ENCODE data around the gene TBX1. TPM values are rescaled to one million over a fixed set of nuclear protein-coding genes. Genes with fewer than 3 reads are reported as not detected.

Gene TBX1
- under 1 TPM; 0.19 to 0.79 (median 0.30) TPM for polyA plus RNA-seq (ENCODE audit: insufficient read length in 4 of 4)

DNA sequence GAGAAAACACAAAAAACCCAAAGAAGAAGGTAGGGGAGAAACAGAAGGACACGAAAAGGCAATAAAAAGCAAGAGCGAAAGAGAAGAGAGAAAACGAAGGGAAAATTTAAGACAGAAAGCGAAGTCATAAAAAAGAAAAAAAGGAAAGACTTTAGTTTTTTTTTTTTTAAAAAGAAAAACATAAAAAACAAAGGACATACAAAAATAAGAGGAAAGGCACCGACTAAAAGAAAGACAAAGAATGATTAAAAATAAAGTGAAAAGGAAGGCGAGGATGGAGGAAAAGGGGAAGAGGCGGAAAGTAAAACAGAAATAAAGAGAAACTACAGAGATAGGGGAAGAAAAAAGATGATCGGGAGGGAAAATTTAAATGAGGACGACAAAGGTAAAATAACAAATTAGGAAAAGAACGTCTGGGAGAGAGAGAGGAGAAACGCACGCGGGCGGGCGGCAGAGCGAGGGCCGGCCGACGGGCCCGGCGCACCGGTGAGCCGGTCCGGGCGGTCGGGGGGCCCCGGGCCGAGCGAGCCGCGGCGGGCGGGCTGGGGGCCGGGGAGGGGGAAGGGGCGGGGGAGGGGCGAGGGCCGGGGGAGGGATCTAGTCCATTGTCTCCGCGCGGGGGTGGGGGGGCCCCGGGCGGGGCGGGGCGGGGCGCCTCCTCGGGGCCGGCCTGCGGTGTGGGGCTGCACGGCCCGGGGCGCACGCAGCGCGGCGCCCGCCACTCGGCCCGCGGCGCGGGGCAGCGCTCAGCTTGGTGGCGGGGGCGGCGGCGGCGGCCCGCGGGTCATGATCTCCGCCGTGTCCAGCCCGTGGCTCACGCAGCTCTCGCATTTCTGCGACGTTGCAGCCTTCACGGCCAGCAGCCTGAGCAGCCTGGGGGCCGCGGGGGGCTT is at the start of gene TBX1:
Gene TBX1, plus strand, starts transcription at position 721 of the 893 bp plus-strand sequence. Its CDS starts 66 bp downstream, at position 787.
- no peak for DNase-seq (ENCODE audit: low read depth in 4 of 4, low spot score in 3 of 4)

DNA sequence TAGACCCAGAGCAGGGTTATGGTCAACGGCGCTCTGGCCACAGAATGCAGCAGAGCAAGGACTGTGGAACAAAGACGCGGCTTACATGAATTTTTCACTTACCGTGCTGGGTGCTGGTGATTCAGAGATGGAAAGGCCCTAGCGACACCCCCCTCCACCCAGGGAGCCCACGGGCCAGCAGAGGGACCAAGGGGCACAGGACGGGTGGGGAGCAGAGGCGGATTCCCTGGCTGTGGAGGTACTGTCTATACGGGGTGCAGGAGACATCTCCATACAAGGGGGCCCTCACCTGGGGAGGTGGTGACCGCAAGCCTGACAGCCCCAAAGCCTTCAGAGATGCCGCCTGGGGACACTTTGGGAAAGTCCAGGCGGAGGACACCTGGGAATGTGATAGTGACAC is 47.3 kb upstream of the TBX1 start:
- DNase-seq (ENCODE audit: low read depth in 4 of 4, low spot score in 3 of 4), result no peak

DNA sequence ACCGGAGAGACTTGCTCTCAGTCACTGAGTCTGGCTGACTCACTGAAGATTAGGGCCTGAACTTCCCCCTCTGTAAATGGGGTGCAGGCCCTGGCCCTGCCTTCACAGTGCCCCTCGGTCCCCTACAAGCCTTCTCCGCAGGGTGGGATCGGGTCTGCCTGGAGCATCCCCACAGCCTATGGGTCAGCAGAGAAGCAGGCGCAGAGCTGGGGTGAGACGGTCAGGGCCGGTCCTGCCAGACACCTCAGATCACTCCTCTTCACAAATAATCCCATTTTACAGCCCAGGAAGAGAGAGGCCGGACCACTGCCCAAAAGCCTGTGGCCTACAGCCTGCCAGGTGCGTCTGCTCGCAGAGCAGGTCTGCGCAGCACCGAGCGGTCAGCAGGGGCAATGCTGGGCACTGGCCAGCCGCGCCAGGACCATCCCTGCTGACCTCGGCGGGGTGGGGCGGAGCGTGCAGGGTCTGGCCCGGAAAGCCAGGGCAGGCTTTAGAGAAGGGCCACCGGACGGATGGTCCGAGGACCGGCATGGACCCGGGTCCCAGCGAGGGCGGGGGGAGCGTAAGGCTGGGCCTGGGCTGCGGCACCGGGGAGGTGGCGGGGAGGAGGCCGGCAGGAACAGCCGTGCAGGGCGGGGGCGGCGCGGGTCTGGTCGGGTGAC is 46.8 kb upstream of the TBX1 start:
- no peak for DNase-seq (ENCODE audit: low read depth in 4 of 4, low spot score in 3 of 4)

DNA sequence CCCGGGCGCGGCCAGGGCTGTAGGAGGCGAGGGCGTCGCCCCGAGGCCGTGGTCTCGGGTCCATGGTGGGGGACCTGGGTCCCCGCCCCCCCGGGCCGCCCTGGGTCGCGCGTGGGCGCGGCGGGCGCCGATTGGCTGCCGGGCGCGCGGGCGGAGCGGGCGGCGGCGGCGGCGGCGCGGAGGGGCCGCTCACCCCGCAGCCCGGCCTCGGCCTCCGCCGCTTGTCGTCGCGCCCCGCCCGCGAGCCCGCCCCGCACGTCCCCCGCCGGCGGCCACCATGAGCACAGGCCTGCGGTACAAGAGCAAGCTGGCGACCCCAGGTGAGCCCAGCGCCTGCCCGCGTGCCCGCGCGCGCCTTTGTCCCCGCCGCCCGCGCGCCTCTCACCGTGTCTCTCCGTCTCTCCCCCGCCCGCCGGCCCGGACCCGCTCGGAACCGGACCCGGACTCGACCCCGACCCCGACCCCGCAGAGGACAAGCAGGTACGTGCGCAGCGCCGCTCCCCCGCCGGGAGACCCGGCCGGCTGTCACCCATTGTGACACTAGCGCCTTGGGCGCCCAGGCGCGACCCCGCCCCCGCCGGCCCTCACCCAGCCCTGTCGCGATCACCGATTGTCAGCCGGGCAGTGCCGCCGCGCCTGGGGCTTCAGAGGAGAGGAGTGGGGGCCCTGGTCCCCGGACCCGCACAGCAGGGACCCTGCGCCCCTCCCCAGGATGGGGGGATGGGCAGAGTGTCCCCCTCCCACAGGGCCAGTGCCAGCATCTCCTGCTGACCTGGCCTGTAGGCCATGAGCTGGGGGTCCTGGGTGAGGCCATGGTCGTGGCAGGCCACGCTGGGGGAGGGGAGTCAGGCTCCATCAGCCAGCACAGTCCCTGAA is 46.0 kb upstream of the TBX1 start, which contains the start of gene SEPTIN5:
Gene SEPTIN5, plus strand, starts transcription at position 192 of the 876 bp plus-strand sequence. Its CDS starts 86 bp downstream, at position 278.
- no peak for DNase-seq (ENCODE audit: low read depth in 4 of 4, low spot score in 3 of 4)

- DNase-seq (ENCODE audit: low read depth in 4 of 4, low spot score in 3 of 4), result no peak
These were observed 45.2 kb upstream of the TBX1 start for GRCh38 chr22:19715188-19715930.

GRCh38 chr22:19716041-19716828 is 44.3 kb upstream of the TBX1 start:
- DNase-seq (ENCODE audit: low read depth in 4 of 4, low spot score in 3 of 4), result no peak

GRCh38 chr22:19716829-19717105 is 43.8 kb upstream of the TBX1 start:
- DNase-seq (ENCODE audit: low read depth in 4 of 4, low spot score in 3 of 4), result no peak

DNA sequence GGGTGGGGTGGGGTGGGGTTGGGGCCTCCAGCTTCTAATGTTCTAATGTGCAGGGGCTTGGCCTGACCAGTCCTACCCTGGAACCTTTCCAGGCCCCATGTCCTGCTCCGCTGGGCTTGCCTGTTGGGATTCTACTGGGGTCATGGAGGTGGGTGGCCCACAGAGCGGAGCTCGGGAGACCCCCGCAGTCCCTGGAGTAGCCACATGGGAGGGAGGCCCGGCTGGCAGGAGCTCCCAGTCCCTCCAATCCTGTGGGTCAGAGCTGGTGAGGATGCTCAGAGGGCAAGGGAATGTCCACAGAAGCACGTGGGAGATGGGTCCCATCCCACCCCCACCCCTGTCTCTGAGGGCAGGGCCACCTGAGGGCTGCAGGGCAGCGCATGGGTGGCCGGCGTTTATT is 43.4 kb upstream of the TBX1 start:
- no peak for DNase-seq (ENCODE audit: low read depth in 4 of 4, low spot score in 3 of 4)

DNA sequence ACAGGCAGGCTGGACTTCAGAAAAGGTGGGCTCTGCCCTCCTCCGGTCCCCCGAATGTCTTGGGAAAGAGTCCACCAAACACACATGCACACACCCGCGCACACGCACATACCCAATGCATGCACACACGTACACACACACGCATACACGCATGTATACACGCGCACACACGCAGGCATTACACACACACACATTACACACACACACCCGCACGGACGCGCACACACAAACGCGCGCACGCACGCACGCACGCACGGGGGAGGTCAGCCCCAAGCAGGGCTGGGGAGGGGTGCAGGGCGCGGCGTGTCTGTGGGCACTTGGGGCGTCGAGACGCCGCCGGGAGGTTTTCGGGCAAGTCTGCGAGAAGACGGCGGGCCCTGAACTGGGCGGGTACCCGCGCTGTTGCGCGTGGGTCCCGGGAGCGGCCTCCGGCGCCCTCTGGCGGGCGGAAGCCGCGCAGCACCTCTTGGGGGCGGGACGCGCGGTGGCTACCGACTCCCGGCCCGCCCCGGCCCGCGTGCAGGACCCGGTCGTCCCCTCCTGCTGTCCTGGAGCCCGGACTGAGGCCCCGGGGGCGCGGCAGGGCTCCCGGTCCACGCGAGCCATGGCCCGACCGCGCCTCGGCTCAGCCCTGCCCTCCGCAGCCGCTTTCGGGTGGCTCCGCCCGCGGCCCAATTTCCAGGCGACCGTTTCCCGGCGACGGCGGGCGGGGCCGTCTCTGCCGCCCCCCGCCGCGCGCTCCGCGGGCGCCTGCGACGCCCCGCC is 42.7 kb upstream of the TBX1 start:
- DNase-seq (ENCODE audit: low read depth in 4 of 4, low spot score in 3 of 4), result peak in 3 of 4 donors; percentile 54 to 73 (median 54)

- no peak for DNase-seq (ENCODE audit: low read depth in 4 of 4, low spot score in 3 of 4)
These were observed 42.0 kb upstream of the TBX1 start for GRCh38 chr22:19718456-19719049.

- no peak for DNase-seq (ENCODE audit: low read depth in 4 of 4, low spot score in 3 of 4)
These were observed 41.5 kb upstream of the TBX1 start for GRCh38 chr22:19719050-19719482.

GRCh38 chr22:19719488-19720021 is 41.0 kb upstream of the TBX1 start:
- no peak for DNase-seq (ENCODE audit: low read depth in 4 of 4, low spot score in 3 of 4)

GRCh38 chr22:19720150-19720827 is 40.3 kb upstream of the TBX1 start:
- DNase-seq (ENCODE audit: low read depth in 4 of 4, low spot score in 3 of 4), result no peak

- no peak for DNase-seq (ENCODE audit: low read depth in 4 of 4, low spot score in 3 of 4)
These were observed 39.6 kb upstream of the TBX1 start for GRCh38 chr22:19720999-19721329.

DNA sequence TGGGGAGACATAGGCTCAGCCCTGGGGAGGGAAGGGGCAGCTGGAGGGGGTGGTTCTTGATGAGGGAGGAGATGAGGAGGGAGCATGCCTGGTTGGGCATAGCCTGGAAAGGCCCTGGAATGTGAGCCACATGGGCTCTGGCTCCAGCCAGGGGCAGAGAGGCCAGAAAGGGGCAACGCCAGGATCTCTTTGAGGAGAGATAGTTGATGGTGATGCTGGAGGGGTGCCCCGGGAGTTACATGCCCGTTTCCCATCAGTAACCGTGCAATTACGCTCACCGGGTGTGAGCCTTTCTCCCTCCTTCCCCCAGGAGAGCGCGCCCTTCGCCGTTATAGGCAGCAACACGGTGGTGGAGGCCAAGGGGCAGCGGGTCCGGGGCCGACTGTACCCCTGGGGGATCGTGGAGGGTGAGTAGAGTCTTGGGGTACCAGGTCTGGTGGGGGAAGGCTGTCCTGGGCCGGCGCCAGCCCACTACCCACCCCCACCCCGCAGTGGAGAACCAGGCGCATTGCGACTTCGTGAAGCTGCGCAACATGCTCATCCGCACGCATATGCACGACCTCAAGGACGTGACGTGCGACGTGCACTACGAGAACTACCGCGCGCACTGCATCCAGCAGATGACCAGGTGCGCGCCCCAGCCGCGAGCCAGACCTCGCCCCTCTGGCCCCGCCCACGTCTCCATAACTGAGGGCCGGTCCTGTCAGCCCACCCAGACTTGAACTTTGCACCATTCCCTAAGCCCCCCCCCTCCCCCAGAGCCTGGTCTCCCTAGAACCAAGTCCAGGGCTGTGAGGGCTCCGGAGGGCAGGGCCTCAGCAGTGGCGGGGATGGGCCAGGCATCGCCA is 39.0 kb upstream of the TBX1 start:
- DNase-seq (ENCODE audit: low read depth in 4 of 4, low spot score in 3 of 4), result no peak

DNA sequence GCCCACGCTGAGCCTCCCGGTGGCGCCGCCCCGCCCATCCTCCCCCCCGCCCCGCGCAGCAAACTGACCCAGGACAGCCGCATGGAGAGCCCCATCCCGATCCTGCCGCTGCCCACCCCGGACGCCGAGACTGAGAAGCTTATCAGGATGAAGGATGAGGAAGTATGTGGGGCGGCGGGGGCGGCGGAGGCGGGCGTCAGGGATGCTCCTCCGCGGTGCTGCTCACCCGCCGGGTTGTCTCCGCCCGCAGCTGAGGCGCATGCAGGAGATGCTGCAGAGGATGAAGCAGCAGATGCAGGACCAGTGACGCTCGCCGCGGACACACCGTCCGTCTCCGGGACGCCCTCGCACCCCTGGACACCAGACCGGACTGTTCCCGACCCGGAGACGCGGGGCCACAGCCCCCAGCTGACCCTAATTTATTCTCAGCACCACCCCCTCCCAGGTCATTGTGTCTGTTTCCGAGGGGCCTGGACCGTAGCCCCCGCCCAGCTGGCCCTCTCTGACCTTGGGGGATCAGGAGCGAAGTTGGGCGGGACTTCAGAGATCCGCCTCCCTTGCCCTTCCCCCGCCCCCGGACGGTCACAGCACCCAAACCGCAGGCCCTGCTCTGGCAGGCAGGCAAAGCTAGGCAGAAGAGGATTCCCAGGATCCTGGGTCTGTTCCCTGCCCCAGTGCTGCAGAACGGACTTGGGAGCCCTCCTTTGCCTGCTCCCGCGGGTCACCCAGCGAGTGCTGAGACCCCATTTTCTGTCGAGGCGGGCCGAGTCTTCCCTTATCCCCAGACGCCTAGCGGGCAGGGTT is 38.2 kb upstream of the TBX1 start:
- no peak for DNase-seq (ENCODE audit: low read depth in 4 of 4, low spot score in 3 of 4)
